GM10266 (cell line): ENCODE results near the gene PCNX1.
"Not testable (repeated sequence)": the region's sequence is repeated elsewhere in the genome, so short reads cannot be mapped to it uniquely, and the experiment has no call there.

Source experiments
- DNase-seq: peaks from one replicate; pipeline ENCODE4 v3.0.0; 2012; ENCODE audit errors: extremely low spot score
- CTCF ChIP-seq: IDR thresholded peaks from 2 replicates; pipeline ENCODE4 v1.5.1; 2012; ENCODE audit warnings: mild to moderate bottlenecking, low read depth; ENCODE audit not compliant: control insufficient read depth, insufficient read depth; ENCODE audit errors: missing control alignments

Gene PCNX1

GRCh38 chr14:71121001-71121400 lies 213.7 kb downstream of the PCNX1 start:
- DNase-seq: no peak
- TF ChIP-seq CTCF: no peak

- no peak for TF ChIP-seq CTCF
- DNase-seq: no peak
Measured at GRCh38 chr14:71121711-71122110, 214.5 kb downstream of the PCNX1 start.

GRCh38 chr14:71122866-71123565 lies 215.8 kb downstream of the PCNX1 start:
- no peak for DNase-seq
- no peak for TF ChIP-seq CTCF

GRCh38 chr14:71123579-71124135 lies 216.4 kb downstream of the PCNX1 start:
- DNase-seq: no peak
- TF ChIP-seq CTCF: no peak

GRCh38 chr14:71129716-71130490 lies 222.6 kb downstream of the PCNX1 start:
- not testable (repeated sequence) for DNase-seq

- DNase-seq: no peak
- TF ChIP-seq CTCF: no peak
Measured at GRCh38 chr14:71130491-71131179, 223.4 kb downstream of the PCNX1 start.

GRCh38 chr14:71133296-71133695 lies 226.0 kb downstream of the PCNX1 start:
- no peak for DNase-seq
- no peak for TF ChIP-seq CTCF
